Cardiac muscle cell (in vitro differentiated cells and primary cell): ENCODE measurements around the gene FAM236C. TPM values are rescaled to one million over a fixed set of nuclear protein-coding genes. Genes with fewer than 3 reads are reported as not detected.

ENCODE experiments used
- polyA plus RNA-seq: library from polyadenylated mRNA; unstranded; fragments of >200 nt; fragmentation: Nextera tagmentation; extraction: Ambion mirVana; gene quantifications from 2 replicates; pipeline ENCODE4 v1.2.1, GENCODE V29; 2016
- total RNA-seq: library from RNA; depleted of rRNA; stranded (reverse); fragments of >200 nt; gene quantifications from 2 replicates; pipeline ENCODE4 v1.2.3, GENCODE V29; 2016

The FAM236C gene
- total and polyA plus RNA-seq, 2 experiments from 2014 or later = not detected

Other genes with a start within 250 kb of the FAM236C start
- gene PHKA1, start 198.3 kb upstream of the FAM236C start, total RNA-seq = 5.2 and 10.9 TPM in 2 replicates
- gene PHKA1, start 198.3 kb upstream of the FAM236C start, polyA plus RNA-seq = 4.1 and 9.3 TPM in 2 replicates
- gene DMRTC1B, start 135.7 kb upstream of the FAM236C start, total RNA-seq = 0.74 and 0.92 TPM in 2 replicates
- gene DMRTC1B, start 135.7 kb upstream of the FAM236C start, polyA plus RNA-seq = 1.9 and 2.1 TPM in 2 replicates
- gene FAM236B, start 130.0 kb upstream of the FAM236C start, total RNA-seq = not detected in 2 replicates
- not detected in 2 replicates for gene FAM236B, start 130.0 kb upstream of the FAM236C start, polyA plus RNA-seq
- gene FAM236D, start 104.4 kb upstream of the FAM236C start, total RNA-seq = not detected in 2 replicates
- not detected in 2 replicates for gene FAM236D, start 104.4 kb upstream of the FAM236C start, polyA plus RNA-seq
- gene FAM236A, start 25.6 kb downstream of the FAM236C start, total RNA-seq = not detected in 2 replicates
- gene FAM236A, start 25.6 kb downstream of the FAM236C start, polyA plus RNA-seq = not detected in 2 replicates
- 0.46 TPM in 1 of 2 replicates, not detected in the other for gene DMRTC1, start 31.2 kb downstream of the FAM236C start, total RNA-seq
- 0.23 and 1.5 TPM in 2 replicates for gene DMRTC1, start 31.2 kb downstream of the FAM236C start, polyA plus RNA-seq
- 0.33 TPM in 1 of 2 replicates, not detected in the other for gene PABPC1L2B, start 90.3 kb downstream of the FAM236C start, total RNA-seq
- not detected in 2 replicates for gene PABPC1L2B, start 90.3 kb downstream of the FAM236C start, polyA plus RNA-seq
- not detected in 2 replicates for gene PABPC1L2A, start 166.9 kb downstream of the FAM236C start, total RNA-seq
- gene PABPC1L2A, start 166.9 kb downstream of the FAM236C start, polyA plus RNA-seq = not detected in 2 replicates